Measurements from ENCODE around the gene SRGAP2. TPM values are rescaled to one million over a fixed set of nuclear protein-coding genes. Genes with fewer than 3 reads are reported as not detected.
"Not testable (repeated sequence)": the region's sequence is repeated elsewhere in the genome, so short reads cannot be mapped to it uniquely, and the experiment has no call there.

SRGAP2 gene
- total and polyA plus RNA-seq, 2 of the 4 experiments (the other 2 are of a cell fraction), result 20.7 to 33.3 TPM

GRCh38 chr1:206210802-206211201, 7.5 kb downstream of the SRGAP2 start:
- in situ Hi-C loops (cut with MboI; ENCODE audit: low sequenced_read_pairs), result not testable (repeated sequence)

GRCh38 chr1:206215600-206216392, 12.5 kb downstream of the SRGAP2 start:
- H4K91ac ChIP-seq (ENCODE audit: insufficient read depth, low read depth, low read length); H2BK15ac ChIP-seq (ENCODE audit: low read depth, low read length); H2BK20ac ChIP-seq (ENCODE audit: low read depth, low read length); intact Hi-C loops (cut with micrococcal nuclease); H3K4me2 ChIP-seq (ENCODE audit: low read depth, low read length); H3K9me1 ChIP-seq (ENCODE audit: insufficient read depth, low read length); H2BK5ac ChIP-seq (ENCODE audit: low read depth, low read length, poor library complexity, severe bottlenecking); H3K4ac ChIP-seq (ENCODE audit: low read depth, low read length); H4K8ac ChIP-seq (ENCODE audit: low read depth in 2 of 2, low read length in 2 of 2); H3K23ac ChIP-seq (ENCODE audit: low read depth, low read length); BruUV-seq (replicated peaks); H3K27ac ChIP-seq (ENCODE audit: insufficient read depth, low read length); dilution Hi-C loops (cut with HindIII; ENCODE audit: low sequenced_read_pairs, unreplicated experiment); H3K27me3 ChIP-seq (ENCODE audit: control insufficient read depth, insufficient read depth, low read length); in situ Hi-C loops (cut with MboI; ENCODE audit: low sequenced_read_pairs); H2AK9ac ChIP-seq (replicated peaks; ENCODE audit: low read depth, low read length, poor library complexity); CTCF ChIA-PET; H2BK120ac ChIP-seq (ENCODE audit: low read depth, low read length); H4K20me1 ChIP-seq (ENCODE audit: insufficient read depth, low read length); H2AFZ ChIP-seq (replicated peaks; ENCODE audit: low read length, poor library complexity); DNase-seq; H3K36me3 ChIP-seq (ENCODE audit: control insufficient read depth, insufficient read depth, low read length); POLR2A ChIA-PET (ENCODE audit: unreplicated experiment); H3K56ac ChIP-seq (ENCODE audit: extremely low read depth, insufficient read depth, low read length); H3K9ac ChIP-seq (ENCODE audit: low read depth, low read length); H2AK5ac ChIP-seq (ENCODE audit: low read depth, low read length); H4K5ac ChIP-seq (ENCODE audit: low read depth, low read length); H3K14ac ChIP-seq (replicated peaks; ENCODE audit: low read depth, low read length); H3K4me3 ChIP-seq (ENCODE audit: insufficient read depth, low read depth, low read length); H3K18ac ChIP-seq (ENCODE audit: low read depth, low read length); H3K4me1 ChIP-seq (ENCODE audit: control insufficient read depth, insufficient read depth, low read length); H3K9me3 ChIP-seq (ENCODE audit: control insufficient read depth, insufficient read depth, low read length); ATAC-seq (ENCODE audit: low read depth); H3K79me1 ChIP-seq (ENCODE audit: low read depth in 1 of 2, low read length in 2 of 2): not testable (repeated sequence)
- WGBS, 2 experiments (ENCODE audit: extremely low coverage in 2 of 2, insufficient read length in 1 of 2), result no CpG with 5 or more reads among the region's 7 CpGs

More at GRCh38 chr1:206210802-206211201, 7.5 kb downstream of the SRGAP2 start:
- H4K8ac ChIP-seq (ENCODE audit: low read depth in 2 of 2, low read length in 2 of 2); intact Hi-C loops (cut with micrococcal nuclease); DNase-seq; H4K20me1 ChIP-seq (ENCODE audit: insufficient read depth, low read length); H3K79me1 ChIP-seq (ENCODE audit: low read depth in 1 of 2, low read length in 2 of 2); H2AK5ac ChIP-seq (ENCODE audit: low read depth, low read length); H4K5ac ChIP-seq (ENCODE audit: low read depth, low read length); H3K4me3 ChIP-seq (ENCODE audit: insufficient read depth, low read depth, low read length); H2BK15ac ChIP-seq (ENCODE audit: low read depth, low read length); POLR2A ChIA-PET (ENCODE audit: unreplicated experiment); H3K4ac ChIP-seq (ENCODE audit: low read depth, low read length); H3K56ac ChIP-seq (ENCODE audit: extremely low read depth, insufficient read depth, low read length); H3K18ac ChIP-seq (ENCODE audit: low read depth, low read length); H3K27me3 ChIP-seq (ENCODE audit: control insufficient read depth, insufficient read depth, low read length); dilution Hi-C loops (cut with HindIII; ENCODE audit: low sequenced_read_pairs, unreplicated experiment); H3K9me1 ChIP-seq (ENCODE audit: insufficient read depth, low read length); H3K9me3 ChIP-seq (ENCODE audit: control insufficient read depth, insufficient read depth, low read length); H3K27ac ChIP-seq (ENCODE audit: insufficient read depth, low read length); H3K14ac ChIP-seq (replicated peaks; ENCODE audit: low read depth, low read length); H3K23ac ChIP-seq (ENCODE audit: low read depth, low read length); BruUV-seq (replicated peaks); H2AFZ ChIP-seq (replicated peaks; ENCODE audit: low read length, poor library complexity); H2BK120ac ChIP-seq (ENCODE audit: low read depth, low read length); CTCF ChIA-PET; H3K4me1 ChIP-seq (ENCODE audit: control insufficient read depth, insufficient read depth, low read length); H2AK9ac ChIP-seq (replicated peaks; ENCODE audit: low read depth, low read length, poor library complexity); H3K9ac ChIP-seq (ENCODE audit: low read depth, low read length); H3K36me3 ChIP-seq (ENCODE audit: control insufficient read depth, insufficient read depth, low read length); ATAC-seq (ENCODE audit: low read depth); H3K4me2 ChIP-seq (ENCODE audit: low read depth, low read length); H2BK5ac ChIP-seq (ENCODE audit: low read depth, low read length, poor library complexity, severe bottlenecking); H4K91ac ChIP-seq (ENCODE audit: insufficient read depth, low read depth, low read length); H2BK20ac ChIP-seq (ENCODE audit: low read depth, low read length): not testable (repeated sequence)
- no CpG with 5 or more reads among the region's 1 CpG for WGBS, 2 experiments (ENCODE audit: extremely low coverage in 2 of 2, insufficient read length in 1 of 2)

Measured in IMR-90 (cell line).